ENCODE measurements around the gene PARK7. TPM values are rescaled to one million over a fixed set of nuclear protein-coding genes. Genes with fewer than 3 reads are reported as not detected.

PARK7 gene
- total and polyA plus RNA-seq, 7 experiments from 2014 or later: 97.1 to 364 (median 114) TPM

DNA sequence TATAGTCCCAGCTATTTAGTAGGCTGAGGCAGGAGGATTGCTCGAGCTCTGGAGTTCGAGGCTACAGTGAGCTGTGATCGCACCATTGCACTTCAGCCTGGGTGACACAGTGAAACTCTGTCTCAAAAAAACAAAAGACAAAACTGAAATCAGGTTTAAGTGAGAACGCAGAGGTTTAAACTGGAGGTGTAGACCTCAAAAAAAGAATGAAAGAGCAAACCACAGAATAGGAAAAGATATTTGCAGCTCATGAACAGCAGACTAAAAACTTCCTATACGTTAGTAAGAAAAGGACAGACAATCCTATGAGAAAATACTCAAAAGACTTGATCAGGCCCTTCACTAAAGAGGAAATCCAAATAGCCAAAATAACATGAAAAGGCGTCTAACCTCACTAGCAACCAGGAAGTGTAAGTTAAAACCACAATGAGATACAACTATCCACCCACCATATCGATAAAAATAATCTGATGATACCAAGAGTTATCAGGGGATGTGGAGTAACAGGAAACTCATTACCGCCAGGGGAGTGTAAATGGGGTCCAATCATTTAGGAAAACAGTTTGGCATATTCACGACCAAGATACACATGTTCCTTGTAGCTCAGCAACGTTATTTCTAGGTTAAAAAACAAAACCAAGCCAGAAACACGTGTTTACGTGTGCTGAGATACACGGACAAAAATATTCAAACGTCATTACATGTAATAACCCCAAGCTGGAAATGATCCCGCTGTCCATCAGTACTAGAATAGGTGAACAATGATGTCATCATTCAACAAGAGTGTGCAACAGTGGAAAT is 30.7 kb upstream of the PARK7 start:
- no peaks in the 10 kb centered on the region for H3K36me3 ChIP-seq (ENCODE audit: control insufficient read depth in 2 of 3, insufficient read depth in 3 of 3, low read length in 3 of 3)
- H3K27me3 ChIP-seq (ENCODE audit: control insufficient read depth in 2 of 2, insufficient read depth in 2 of 2, low read length in 2 of 2): no peaks in the 10 kb centered on the region
- no peak for DNase-seq
- H3K36me3 Mint-ChIP-seq: peaks cover 0 to 1% (median 0%) of the 10 kb centered on the region in 5 donors
- peak overlapping the region; percentile 42 to 66 (median 58) for H3K4me3 Mint-ChIP-seq
- H3K27ac Mint-ChIP-seq: peak overlapping the region in 6 of 9 donors; percentile 5 to 67 (median 52)
- peaks cover 19 to 26% (median 24%) of the 10 kb centered on the region in 7 donors for H3K4me1 Mint-ChIP-seq
- peaks cover 0 to 6% (median 0%) of the 10 kb centered on the region in 5 donors for H3K27me3 Mint-ChIP-seq
- ChIA-PET CTCF (interaction anchor here (0.5 kb wide), 1 partner anchor 84 kb away, joined by 4 read pairs; no protein-coding TSS in a partner anchor), POLR2A (no interaction called here)
- peak overlapping the region; percentile 10 for H3K4me3 ChIP-seq (ENCODE audit: low read length)
- H3K9me3 Mint-ChIP-seq: no peaks in the 10 kb centered on the region
- H3K27ac ChIP-seq (ENCODE audit: low read depth, low read length): no peak overlapping the region
- peaks cover 13 to 17% of the 10 kb centered on the region in 2 donors for H3K4me1 ChIP-seq (ENCODE audit: control insufficient read depth in 2 of 2, insufficient read depth in 2 of 2, low read length in 2 of 2)
- intact Hi-C loops (cut with micrococcal nuclease): loop anchor here in 1 of 2 donors (1.0 kb wide), 1 partner anchor 30 kb away; the partner anchor contains the start of gene PARK7
- H3K9me3 ChIP-seq (ENCODE audit: control insufficient read depth in 2 of 3, low read length in 3 of 3): no peaks in the 10 kb centered on the region
- peak; percentile 72 for ATAC-seq

DNA sequence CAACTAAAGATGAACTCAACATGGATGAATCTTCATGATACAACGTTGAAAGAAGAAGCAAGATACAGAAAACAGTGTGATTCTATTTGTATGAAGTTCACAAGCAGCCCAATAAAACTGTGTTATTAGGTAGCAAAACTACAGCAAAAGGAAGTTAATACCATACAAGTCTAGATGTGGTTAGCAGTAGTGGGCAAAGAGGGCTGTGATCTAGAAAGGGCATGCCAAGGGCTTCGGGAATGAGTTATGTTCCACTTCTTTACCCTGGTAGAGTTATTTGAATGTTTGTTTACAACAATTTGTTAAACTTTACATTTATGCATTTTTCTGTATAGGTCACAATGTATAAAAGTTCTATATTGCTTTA is 30.1 kb upstream of the PARK7 start:
- intact Hi-C loops (cut with micrococcal nuclease): no loop called here
- H3K36me3 ChIP-seq (ENCODE audit: control insufficient read depth in 2 of 3, insufficient read depth in 3 of 3, low read length in 3 of 3): no peaks in the 10 kb centered on the region
- POLR2A ChIA-PET: no interaction called here

DNA sequence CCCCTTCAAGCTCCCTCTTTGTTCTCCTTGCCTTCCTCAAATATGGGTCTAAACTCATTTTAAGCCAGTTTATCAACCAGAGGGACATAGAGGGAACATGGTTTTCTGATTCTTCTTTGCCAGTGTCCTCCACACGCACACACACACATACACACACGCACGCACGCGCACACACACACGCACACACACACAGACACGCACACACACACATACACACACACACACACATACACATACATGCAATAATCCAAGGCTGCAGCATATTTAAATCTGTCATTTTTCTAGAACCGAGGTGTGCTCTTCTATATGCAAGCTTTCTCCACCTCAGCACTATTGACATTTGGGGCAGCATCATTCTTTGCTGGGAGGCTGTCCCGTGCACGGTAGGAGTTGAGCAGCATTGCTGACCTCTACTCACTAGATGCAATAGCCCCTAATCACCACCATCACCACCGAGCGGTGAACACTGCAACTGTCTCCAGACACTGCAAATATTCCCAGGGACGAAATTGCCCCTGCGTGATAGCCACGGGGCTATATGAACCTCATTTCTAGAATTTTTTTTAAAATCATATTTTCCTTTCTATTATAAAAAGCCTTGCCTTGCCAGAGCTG is 28.9 kb upstream of the PARK7 start:
- peaks cover 13 to 17% of the 10 kb centered on the region in 2 donors for H3K4me1 ChIP-seq (ENCODE audit: control insufficient read depth in 2 of 2, insufficient read depth in 2 of 2, low read length in 2 of 2)
- DNase-seq: no peak
- Mint-ChIP-seq H3K4me3 (no peak overlapping the region), H3K27me3 (peaks cover 0 to 9% (median 4%) of the 10 kb centered on the region in 5 donors), H3K4me1 (peaks cover 19 to 26% (median 22%) of the 10 kb centered on the region in 7 donors), H3K27ac (no peak overlapping the region), H3K9me3 (no peaks in the 10 kb centered on the region), H3K36me3 (no peaks in the 10 kb centered on the region)
- CTCF ChIA-PET: no interaction called here
- no peak overlapping the region for H3K27ac ChIP-seq (ENCODE audit: low read depth, low read length)
- no peaks in the 10 kb centered on the region for H3K9me3 ChIP-seq (ENCODE audit: control insufficient read depth in 2 of 3, low read length in 3 of 3)
- POLR2A ChIA-PET: interaction anchor here (0.8 kb wide), 1 partner anchor 30 kb away, joined by 3 read pairs; no protein-coding TSS in a partner anchor
- H3K27me3 ChIP-seq (ENCODE audit: control insufficient read depth in 2 of 2, insufficient read depth in 2 of 2, low read length in 2 of 2): no peaks in the 10 kb centered on the region
- no peak for ATAC-seq
- H3K4me3 ChIP-seq (ENCODE audit: low read length): no peak overlapping the region
- intact Hi-C loops (cut with micrococcal nuclease): no loop called here
- H3K36me3 ChIP-seq (ENCODE audit: control insufficient read depth in 2 of 3, insufficient read depth in 3 of 3, low read length in 3 of 3): no peaks in the 10 kb centered on the region

More for the DNA sequence above, 30.1 kb upstream of the PARK7 start:
- CTCF ChIA-PET: no interaction called here
- H3K4me1 Mint-ChIP-seq: peaks cover 19 to 26% (median 24%) of the 10 kb centered on the region in 7 donors
- Histone ChIP-seq H3K9me3 (ENCODE audit: control insufficient read depth in 2 of 3, low read length in 3 of 3) (no peaks in the 10 kb centered on the region), H3K4me3 (ENCODE audit: low read length) (no peak overlapping the region), H3K27ac (ENCODE audit: low read depth, low read length) (no peak overlapping the region), H3K27me3 (ENCODE audit: control insufficient read depth in 2 of 2, insufficient read depth in 2 of 2, low read length in 2 of 2) (no peaks in the 10 kb centered on the region), H3K4me1 (ENCODE audit: control insufficient read depth in 2 of 2, insufficient read depth in 2 of 2, low read length in 2 of 2) (peaks cover 13 to 17% of the 10 kb centered on the region in 2 donors)
- peaks cover 0 to 1% (median 0%) of the 10 kb centered on the region in 5 donors for H3K36me3 Mint-ChIP-seq
- H3K9me3 Mint-ChIP-seq: no peaks in the 10 kb centered on the region
- ATAC-seq: peak; percentile 31
- peaks cover 0 to 7% (median 0%) of the 10 kb centered on the region in 5 donors for H3K27me3 Mint-ChIP-seq
- H3K4me3 Mint-ChIP-seq: peak overlapping the region in 4 of 10 donors; percentile 42 to 62 (median 56)
- DNase-seq: no peak
- peak overlapping the region in 3 of 9 donors; percentile 56 to 67 (median 63) for H3K27ac Mint-ChIP-seq

DNA sequence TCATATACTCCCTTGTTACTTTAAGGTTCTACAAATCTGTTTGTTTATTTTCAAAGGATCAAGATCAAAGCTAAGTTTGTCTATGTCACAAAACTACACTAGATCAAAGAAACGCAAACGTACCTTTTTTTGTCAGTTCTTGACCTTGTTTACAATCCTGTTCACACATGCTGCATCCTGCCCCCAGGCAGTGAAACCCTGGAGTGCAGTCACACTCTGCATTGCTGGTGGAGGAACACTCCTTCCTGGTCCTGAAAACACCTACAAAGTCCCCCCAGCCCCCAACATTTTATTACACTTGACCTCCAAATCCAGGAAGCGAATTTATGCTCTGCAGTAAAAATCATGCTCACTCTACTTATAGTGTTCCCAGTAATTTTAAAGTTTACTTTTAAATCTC is 23.4 kb upstream of the PARK7 start:
- Mint-ChIP-seq H3K36me3 (peaks cover 0 to 3% (median 0%) of the 10 kb centered on the region in 5 donors), H3K4me1 (peaks cover 18 to 29% (median 22%) of the 10 kb centered on the region in 7 donors), H3K27ac (no peak overlapping the region), H3K4me3 (no peak overlapping the region), H3K27me3 (peaks cover 33 to 40% (median 39%) of the 10 kb centered on the region in 5 donors), H3K9me3 (no peaks in the 10 kb centered on the region)
- POLR2A ChIA-PET: interaction anchor here (0.5 kb wide), 1 partner anchor 30 kb away, joined by 3 read pairs; no protein-coding TSS in a partner anchor
- Histone ChIP-seq H3K27me3 (ENCODE audit: control insufficient read depth in 2 of 2, insufficient read depth in 2 of 2, low read length in 2 of 2) (peaks cover 0 to 10% of the 10 kb centered on the region in 2 donors), H3K4me1 (ENCODE audit: control insufficient read depth in 2 of 2, insufficient read depth in 2 of 2, low read length in 2 of 2) (peaks cover 10 to 26% of the 10 kb centered on the region in 2 donors), H3K27ac (ENCODE audit: low read depth, low read length) (no peak overlapping the region), H3K36me3 (ENCODE audit: control insufficient read depth in 2 of 3, insufficient read depth in 3 of 3, low read length in 3 of 3) (no peaks in the 10 kb centered on the region), H3K4me3 (ENCODE audit: low read length) (no peak overlapping the region), H3K9me3 (ENCODE audit: control insufficient read depth in 2 of 3, low read length in 3 of 3) (no peaks in the 10 kb centered on the region)
- CTCF ChIA-PET: no interaction called here
- intact Hi-C loops (cut with micrococcal nuclease): no loop called here
- DNase-seq (no peak), ATAC-seq (no peak)

DNA sequence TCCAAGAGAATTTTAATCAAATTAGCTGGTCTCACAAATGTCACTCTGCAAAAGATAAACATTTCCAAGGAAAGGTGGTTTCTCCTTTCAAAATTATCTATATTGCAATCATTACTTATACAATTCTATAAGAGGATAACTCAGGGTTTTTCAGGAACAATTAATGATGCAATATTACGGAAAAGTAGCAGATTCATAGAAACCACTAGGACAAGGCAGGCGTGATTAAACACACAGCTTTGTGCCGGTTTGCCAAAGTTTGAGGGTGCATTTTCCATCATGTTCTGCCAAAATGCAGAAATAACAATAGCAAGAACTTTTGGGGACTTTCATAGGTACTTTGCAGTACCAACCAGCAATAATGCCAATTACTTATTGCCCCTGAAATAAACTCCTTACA is 21.5 kb upstream of the PARK7 start:
- CTCF ChIA-PET: no interaction called here
- Histone ChIP-seq H3K4me1 (ENCODE audit: control insufficient read depth in 2 of 2, insufficient read depth in 2 of 2, low read length in 2 of 2) (peaks cover 10 to 26% of the 10 kb centered on the region in 2 donors), H3K36me3 (ENCODE audit: control insufficient read depth in 2 of 3, insufficient read depth in 3 of 3, low read length in 3 of 3) (no peaks in the 10 kb centered on the region), H3K27me3 (ENCODE audit: control insufficient read depth in 2 of 2, insufficient read depth in 2 of 2, low read length in 2 of 2) (peaks cover 0 to 10% of the 10 kb centered on the region in 2 donors), H3K27ac (ENCODE audit: low read depth, low read length) (no peak overlapping the region), H3K9me3 (ENCODE audit: control insufficient read depth in 2 of 3, low read length in 3 of 3) (no peaks in the 10 kb centered on the region), H3K4me3 (ENCODE audit: low read length) (no peak overlapping the region)
- ATAC-seq (no peak), DNase-seq (no peak)
- Mint-ChIP-seq H3K4me3 (no peak overlapping the region), H3K4me1 (peaks cover 20 to 30% (median 24%) of the 10 kb centered on the region in 7 donors), H3K27me3 (peaks cover 35 to 42% (median 39%) of the 10 kb centered on the region in 5 donors), H3K27ac (no peak overlapping the region), H3K36me3 (peaks cover 0 to 3% (median 0%) of the 10 kb centered on the region in 5 donors), H3K9me3 (no peaks in the 10 kb centered on the region)
- POLR2A ChIA-PET: interaction anchor here (1.3 kb wide), 1 partner anchor 9 kb away, joined by 3 read pairs; no protein-coding TSS in a partner anchor
- intact Hi-C loops (cut with micrococcal nuclease): no loop called here

GRCh38 chr1:7940745-7941436 is 20.6 kb upstream of the PARK7 start, which contains the start of gene TNFRSF9:
Gene TNFRSF9, minus strand, starts transcription at chr1:7940839. Its CDS starts 845 bp downstream, at chr1:7939994.
- Mint-ChIP-seq H3K9me3 (no peaks in the 10 kb centered on the region), H3K4me3 (peak within 1 kb of the TSS; percentile 8 to 96 (median 78)), H3K36me3 (peaks cover 0 to 3% (median 0%) of the 10 kb centered on the region in 5 donors), H3K27me3 (peaks cover 32 to 42% (median 39%) of the 10 kb centered on the region in 5 donors), H3K4me1 (peaks cover 20 to 30% (median 24%) of the 10 kb centered on the region in 7 donors), H3K27ac (peak within 1 kb of the TSS in 3 of 9 donors; percentile 14 to 75 (median 71))
- ChIA-PET CTCF (no interaction called here), POLR2A (interaction anchor here (1.3 kb wide), 1 partner anchor 8 kb away, joined by 3 read pairs; no protein-coding TSS in a partner anchor)
- Histone ChIP-seq H3K27ac (ENCODE audit: low read depth, low read length) (no peak within 1 kb of the TSS), H3K4me3 (ENCODE audit: low read length) (no peak within 1 kb of the TSS), H3K4me1 (ENCODE audit: control insufficient read depth in 2 of 2, insufficient read depth in 2 of 2, low read length in 2 of 2) (peaks cover 10 to 26% of the 10 kb centered on the region in 2 donors), H3K36me3 (ENCODE audit: control insufficient read depth in 2 of 3, insufficient read depth in 3 of 3, low read length in 3 of 3) (no peaks in the 10 kb centered on the region), H3K27me3 (ENCODE audit: control insufficient read depth in 2 of 2, insufficient read depth in 2 of 2, low read length in 2 of 2) (peaks cover 0 to 10% of the 10 kb centered on the region in 2 donors), H3K9me3 (ENCODE audit: control insufficient read depth in 2 of 3, low read length in 3 of 3) (no peaks in the 10 kb centered on the region)
- peak; percentile 72 for ATAC-seq
- DNase-seq: peak in 2 of 9 donors; percentile 14 to 75
- intact Hi-C loops (cut with micrococcal nuclease): no loop called here

All from naive thymus-derived CD4-positive, alpha-beta T cell (primary cell).